Fibroblast of mammary gland (primary cell): ENCODE results near the gene KIAA1210.
"Not testable (repeated sequence)": the region's sequence is repeated elsewhere in the genome, so short reads cannot be mapped to it uniquely, and the experiment has no call there.

ENCODE experiments used
- DNase-seq: peaks from one replicate; pipeline ENCODE4 v3.0.0-alpha.2; 2010; ENCODE audit warnings: low read depth
- H3K4me3 ChIP-seq: 2 replicates; pipeline ENCODE4 v1.5.1; 2011; ENCODE audit warnings: low read depth, mild to moderate bottlenecking, low read length, moderate library complexity; ENCODE audit not compliant: control insufficient read depth
- CTCF ChIP-seq: conservative IDR thresholded peaks from 2 replicates; pipeline ENCODE4 v1.5.1; 2011; ENCODE audit warnings: low read depth, low read length, inconsistent platforms; ENCODE audit not compliant: control insufficient read depth, insufficient read depth

Gene KIAA1210

GRCh38 chrX:119036107-119037029 is 91.2 kb downstream of the KIAA1210 start:
- no peak for TF ChIP-seq CTCF
- peak; percentile 3 for DNase-seq
- H3K4me3 ChIP-seq = no peak overlapping the region

GRCh38 chrX:119030990-119031389 is 96.6 kb downstream of the KIAA1210 start:
- TF ChIP-seq CTCF = no peak
- no peak overlapping the region for H3K4me3 ChIP-seq
- DNase-seq = no peak

DNA sequence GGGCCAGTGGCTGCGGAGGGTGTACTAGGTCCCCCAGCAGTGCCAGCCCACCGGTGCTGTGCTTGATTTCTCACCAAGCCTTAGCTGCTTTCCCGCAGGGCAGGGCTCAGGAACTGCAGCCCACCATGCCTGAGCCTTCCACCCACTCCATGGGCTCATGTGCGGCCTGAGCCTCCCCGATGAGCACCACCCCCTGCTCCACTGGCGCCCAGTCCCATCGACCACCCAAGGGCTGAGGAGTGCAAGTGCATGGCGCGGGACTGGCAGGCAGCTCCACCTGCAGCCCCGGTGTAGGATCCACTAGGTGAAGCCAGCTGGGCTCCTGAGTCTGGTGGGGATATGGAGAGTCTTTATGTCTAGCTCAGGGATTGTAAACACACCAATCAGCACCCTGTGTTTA is 98.0 kb downstream of the KIAA1210 start:
- DNase-seq, H3K4me3 ChIP-seq: not testable (repeated sequence)

- TF ChIP-seq CTCF = no peak
- H3K4me3 ChIP-seq = no peak overlapping the region
- DNase-seq = no peak
These were observed 98.8 kb downstream of the KIAA1210 start for GRCh38 chrX:119028733-119029330.
